Tibial nerve (tissue), 3 donors: ENCODE data around the gene TCP1.

ENCODE experiments used
- CTCF ChIP-seq, 5 experiments: fragments of 200-600 bp in 3 of 5; fragments of 450-650 bp in 2 of 5; sonication (generic) in 3 of 5; IDR thresholded peaks; one replicate each; pipeline ENCODE4 v1.5.1; 2016 to 2019; ENCODE audit warnings: antibody characterized with exemption in 5 of 5, mild to moderate bottlenecking in 3 of 5, moderate library complexity in 2 of 5
- POLR2A ChIP-seq, 2 donors: fragments of 450-650 bp; IDR thresholded peaks; one replicate each; pipeline ENCODE4 v1.6.1; 2017; ENCODE audit warnings: antibody characterized with exemption in 2 of 2, mild to moderate bottlenecking in 2 of 2, moderate library complexity in 2 of 2

DNA sequence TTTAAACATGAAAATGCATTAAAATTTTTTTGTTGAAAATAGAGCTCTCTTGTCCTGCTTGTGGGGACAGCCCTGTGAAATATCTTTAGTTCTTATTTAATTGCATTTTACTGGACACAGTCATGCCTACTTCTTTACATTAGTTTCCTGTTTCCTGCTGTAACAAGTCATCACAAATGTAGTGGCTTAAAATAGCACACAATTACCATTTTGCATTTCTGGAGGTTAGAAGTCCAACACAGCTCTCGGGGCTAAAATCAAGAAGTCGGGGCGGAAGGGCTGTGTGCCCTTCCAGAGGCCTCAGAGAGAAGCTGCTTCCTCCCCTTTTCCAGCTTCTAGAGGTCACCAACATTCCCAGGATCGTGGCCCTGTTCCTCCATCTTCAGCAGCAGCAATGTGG lies 40.1 kb upstream of the TCP1 start:
- TF ChIP-seq CTCF (IDR thresholded peaks at IDR 0.05) (no peak), POLR2A (IDR thresholded peaks at IDR 0.05) (no peak)
